HG02885 (cell line): Measurements from ENCODE around the gene SLFNL1.

Source experiments
- ATAC-seq: cut with Tn5 transposase; IDR thresholded peaks from one replicate; pipeline ENCODE4 v1.9.1; 2021; ENCODE audit warnings: mild to moderate bottlenecking; ENCODE audit not compliant: unreplicated experiment, poor library complexity

The SLFNL1 gene

DNA sequence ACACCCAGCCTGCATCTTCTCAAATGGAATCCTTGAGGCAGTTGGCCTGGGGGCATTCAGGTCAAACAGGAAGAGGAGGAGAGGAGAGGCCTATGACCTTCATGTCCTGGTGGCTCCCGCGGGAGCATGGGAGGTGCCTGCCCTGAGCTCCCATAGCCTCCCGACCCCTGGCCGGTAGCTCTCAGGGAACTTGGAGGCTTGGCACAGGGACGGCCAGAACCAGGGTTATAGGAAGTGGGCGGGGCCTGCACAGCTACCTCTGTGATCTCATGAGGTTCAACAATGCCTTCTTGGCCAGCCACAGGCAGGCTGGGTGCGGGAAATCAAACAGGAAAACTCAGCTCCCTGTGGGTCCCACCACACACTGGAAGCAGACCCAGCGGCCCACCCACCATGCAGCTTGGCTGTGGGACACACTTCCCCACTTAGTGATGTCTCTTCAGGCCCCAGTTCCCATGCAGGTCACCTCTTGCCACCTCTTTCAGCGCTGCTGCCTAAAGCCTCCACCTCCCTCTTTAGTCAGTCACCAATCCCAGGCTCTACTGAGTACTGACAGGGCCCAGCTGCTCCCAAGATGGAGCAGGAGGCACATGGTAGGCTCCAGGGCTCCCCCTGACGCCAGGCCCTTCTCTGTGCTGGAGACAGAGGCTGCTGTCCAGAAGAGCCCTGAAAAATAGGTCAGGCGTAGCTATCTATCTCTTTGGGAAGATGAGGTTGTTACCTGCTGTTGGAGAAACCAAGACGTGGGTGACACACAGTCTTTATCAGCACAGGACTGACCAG is at the start of gene SLFNL1:
SLFNL1 (minus strand) TSS at position 200 of the 783 bp plus-strand sequence. CDS start 1,065 bp downstream, outside the sequence.
- ATAC-seq: no peak

DNA sequence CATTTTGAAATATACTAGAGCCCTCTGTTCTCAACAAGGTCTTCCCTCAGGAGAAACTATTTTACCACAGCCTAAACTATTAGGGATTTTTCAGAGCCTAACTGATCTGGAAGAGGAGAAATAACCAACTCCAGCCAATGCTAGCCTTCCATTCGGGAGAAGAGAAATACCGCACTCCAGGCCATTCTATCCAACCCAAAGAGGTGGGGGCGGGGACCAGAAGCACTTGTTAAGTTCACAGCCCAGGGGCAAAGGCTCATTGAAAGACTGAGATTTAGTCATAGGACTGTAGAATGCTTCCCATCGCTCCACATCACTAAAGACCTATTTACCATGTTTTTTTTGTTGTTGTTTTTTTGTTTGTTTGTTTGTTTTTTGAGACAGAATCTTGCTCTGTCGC is 35.4 kb upstream of the SLFNL1 start:
- no peak for ATAC-seq

DNA sequence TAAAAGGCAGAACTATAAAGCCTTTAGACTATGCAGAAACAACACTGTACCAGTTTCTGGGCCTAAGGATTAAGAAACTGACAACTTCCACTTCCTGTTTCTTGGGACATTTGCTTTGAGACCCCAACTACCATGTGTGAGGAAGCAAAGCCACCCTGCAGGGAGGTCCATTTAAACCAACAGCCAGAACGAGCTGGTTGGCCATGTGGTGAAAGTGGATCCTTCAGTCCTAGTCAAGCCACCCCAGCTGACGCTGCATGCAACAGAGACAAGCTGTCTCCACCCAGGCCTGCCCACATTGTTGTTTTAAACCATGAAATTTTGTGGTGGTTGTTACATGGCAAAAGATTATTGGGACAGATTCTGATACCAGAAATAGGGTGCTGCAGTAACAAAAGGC is 31.8 kb upstream of the SLFNL1 start:
- ATAC-seq: no peak

DNA sequence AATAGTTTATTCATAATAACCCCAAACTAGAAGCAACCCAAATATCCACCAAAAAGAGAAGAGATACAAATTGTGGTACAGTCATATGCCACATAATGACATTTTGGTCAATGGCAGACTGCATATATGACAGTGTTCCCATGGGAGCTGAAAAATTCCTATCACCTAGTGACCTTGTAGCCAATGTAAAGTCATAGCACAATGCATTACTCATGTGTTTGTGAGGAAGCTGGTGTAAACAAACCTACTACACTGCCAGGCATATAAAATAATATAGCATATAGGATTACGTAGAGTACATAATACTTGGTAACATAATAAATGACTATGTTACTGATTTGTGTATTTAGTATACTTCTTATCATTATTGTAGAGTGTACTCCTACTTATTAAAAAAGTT is 29.5 kb upstream of the SLFNL1 start:
- ATAC-seq: no peak

DNA sequence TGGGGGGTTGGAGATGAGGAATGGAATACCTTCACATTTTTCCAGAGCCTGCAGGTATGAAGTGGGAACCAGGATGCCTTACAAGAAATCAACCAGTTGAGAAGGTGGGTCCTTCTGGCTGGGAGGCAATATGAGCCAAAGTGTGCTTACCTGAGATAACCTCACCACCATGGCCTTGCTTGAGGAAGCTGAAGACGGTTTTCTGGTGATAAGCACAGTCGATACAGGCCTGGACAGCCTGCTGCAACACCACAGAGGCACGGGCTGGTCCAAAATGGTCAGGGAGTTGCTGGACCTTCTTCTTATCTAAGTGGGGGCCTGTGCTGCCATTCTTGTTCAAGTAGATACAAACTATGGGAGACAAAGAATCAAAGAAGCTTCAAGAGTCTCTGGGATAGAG is 27.0 kb upstream of the SLFNL1 start:
- ATAC-seq: no peak

DNA sequence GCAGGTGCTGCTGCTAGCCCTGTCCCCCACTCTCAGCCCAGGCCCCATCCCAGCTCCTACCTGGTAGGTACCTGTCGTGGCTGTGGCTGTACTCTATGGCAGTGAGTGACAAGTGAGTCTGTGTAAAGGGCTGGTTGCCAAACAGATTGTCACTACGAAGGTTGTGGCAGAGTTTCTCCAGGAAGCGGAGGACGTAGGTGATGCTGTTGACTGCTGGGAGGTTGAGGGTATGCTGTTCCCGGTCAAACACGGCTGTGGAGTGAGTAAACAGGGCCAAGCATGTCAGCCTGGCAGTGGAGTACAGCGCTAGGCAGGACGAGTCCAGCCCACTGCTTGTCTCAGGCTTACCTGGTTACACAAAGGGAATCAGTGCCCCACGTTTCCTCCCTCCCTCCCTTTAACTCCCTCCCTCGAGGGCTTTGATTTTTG is 24.8 kb upstream of the SLFNL1 start:
- ATAC-seq: no peak

DNA sequence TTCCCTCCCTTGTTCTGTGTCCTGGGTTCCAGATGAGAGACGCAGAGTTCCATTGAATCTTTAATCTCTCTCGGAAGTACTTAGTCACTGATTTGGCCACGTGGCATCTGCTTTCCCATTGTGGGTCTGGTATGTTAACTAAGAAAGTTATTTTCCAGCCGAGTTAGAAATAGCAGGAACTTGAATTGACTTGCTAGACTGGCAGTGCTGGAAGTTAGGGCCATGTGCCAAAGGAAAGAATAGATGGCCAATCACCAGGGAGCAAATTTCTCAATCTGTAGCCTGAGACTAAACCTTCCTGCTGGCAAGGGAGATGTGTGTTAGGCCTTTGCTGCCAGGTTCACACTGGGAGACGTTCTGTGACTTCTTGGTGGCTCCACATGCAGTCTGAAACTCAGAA is 24.2 kb upstream of the SLFNL1 start:
- ATAC-seq: no peak

- no peak for ATAC-seq
Observed at GRCh38 chr1:41044187-41044586, 22.7 kb upstream of the SLFNL1 start.

DNA sequence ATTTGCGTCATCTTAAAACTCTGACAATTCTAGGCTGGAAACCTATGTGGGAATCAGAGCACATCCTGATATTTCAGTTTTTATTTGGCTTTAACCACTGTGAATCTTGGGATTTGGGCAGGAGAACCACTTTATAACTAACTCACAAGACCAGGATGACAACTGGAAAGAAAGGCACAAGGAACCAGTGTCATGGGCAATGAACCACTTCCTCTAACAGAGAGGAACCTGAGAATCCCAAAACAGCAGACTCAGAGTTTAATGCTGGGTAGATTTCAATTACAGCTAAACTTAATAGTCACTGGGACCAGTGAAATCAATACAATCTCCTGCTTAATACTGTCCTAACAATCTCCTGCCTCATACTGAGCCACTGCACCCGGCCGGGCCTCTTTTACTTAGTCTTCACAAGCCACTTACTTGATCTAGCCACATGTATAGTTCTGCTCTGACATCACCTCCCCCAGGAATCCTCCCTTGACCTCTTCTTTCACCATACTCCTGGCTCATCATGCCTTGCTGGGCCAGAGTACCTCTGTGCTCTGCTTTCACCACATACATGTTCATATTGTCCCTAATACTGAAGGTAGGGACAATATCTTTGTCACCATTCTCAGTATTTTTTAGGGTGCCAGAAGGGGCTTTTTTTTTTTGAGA is 20.2 kb upstream of the SLFNL1 start:
- no peak for ATAC-seq

GRCh38 chr1:41038110-41038509 is 16.6 kb upstream of the SLFNL1 start:
- ATAC-seq: no peak

DNA sequence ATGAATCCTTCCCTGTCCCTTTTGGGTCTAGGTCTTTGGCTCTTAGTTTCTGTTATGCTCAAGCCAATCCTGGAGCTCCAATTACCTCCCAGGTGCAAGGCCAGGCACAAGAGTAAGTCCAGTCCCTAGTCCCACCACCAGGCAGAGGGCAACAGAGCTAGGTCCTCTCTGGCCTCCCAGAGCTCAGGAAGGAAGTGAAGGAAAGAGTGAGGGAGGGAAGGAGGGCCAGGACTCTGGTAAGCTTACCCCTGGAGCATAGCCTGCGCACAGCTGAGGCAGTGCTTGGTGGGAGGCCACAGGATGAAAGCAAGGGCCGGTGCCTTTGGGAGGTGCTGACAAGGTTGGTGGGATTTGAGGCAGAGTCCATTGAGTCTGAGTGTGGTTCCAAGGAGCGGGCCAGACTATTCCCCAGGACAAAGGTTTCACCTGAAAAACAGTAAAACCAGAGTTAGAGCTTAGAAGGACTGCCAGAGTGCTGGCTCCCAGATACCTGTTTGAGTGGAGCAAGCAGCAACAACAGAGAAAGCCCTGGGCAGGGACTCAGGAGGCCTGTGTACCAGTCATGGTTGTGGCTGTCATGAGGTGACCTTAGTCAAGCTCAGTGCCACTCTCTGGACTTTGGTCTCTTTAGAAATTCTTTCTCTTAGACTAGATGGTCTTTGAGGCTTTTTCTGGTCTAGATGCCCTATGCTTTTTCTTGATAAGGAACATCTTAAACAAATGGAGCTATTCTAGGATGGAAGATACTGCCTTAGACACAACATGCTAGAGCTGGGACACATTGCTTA is 15.8 kb upstream of the SLFNL1 start:
- no peak for ATAC-seq

DNA sequence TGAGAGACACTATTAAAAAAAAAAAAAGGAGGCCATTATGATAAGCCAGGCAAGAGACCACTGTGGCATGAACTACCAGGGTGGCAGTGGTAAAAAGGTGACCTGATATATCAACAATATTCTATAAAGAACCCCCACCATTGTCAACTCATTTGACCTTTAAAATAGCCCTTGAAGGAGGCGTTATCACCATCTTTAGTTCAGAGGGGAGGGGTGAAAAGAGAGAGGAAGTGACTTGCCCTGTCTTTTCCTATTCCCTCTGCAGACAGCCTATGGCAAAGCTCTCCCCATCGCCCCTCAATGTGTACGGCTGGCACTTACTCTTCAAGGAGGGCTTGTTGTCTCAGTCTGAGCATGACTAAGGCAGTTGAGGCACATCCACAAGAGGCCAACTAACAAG is 11.7 kb upstream of the SLFNL1 start:
- no peak for ATAC-seq

DNA sequence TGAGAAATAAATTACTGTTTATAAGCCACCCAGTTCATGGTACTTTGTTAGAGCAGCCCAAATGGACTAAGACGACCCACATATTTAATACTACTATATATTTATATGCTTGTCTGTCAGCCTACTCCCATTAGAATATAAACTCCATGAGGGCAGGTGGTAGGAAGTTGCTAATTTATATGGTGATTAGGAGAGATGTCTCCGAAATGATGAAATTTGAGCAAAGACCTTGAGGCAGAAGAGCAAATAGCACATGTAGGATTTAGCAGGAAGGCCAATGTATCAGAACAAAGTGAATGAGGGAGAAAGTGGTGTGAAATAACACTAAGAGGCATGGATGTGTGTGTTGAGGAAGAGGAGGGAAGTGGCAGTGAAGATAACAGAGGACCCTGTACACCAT is 10.6 kb upstream of the SLFNL1 start:
- ATAC-seq: no peak

- ATAC-seq: no peak
Observed at GRCh38 chr1:41030872-41031616, 9.5 kb upstream of the SLFNL1 start.

- ATAC-seq: no peak
Observed at GRCh38 chr1:41028034-41028642, 6.6 kb upstream of the SLFNL1 start.

DNA sequence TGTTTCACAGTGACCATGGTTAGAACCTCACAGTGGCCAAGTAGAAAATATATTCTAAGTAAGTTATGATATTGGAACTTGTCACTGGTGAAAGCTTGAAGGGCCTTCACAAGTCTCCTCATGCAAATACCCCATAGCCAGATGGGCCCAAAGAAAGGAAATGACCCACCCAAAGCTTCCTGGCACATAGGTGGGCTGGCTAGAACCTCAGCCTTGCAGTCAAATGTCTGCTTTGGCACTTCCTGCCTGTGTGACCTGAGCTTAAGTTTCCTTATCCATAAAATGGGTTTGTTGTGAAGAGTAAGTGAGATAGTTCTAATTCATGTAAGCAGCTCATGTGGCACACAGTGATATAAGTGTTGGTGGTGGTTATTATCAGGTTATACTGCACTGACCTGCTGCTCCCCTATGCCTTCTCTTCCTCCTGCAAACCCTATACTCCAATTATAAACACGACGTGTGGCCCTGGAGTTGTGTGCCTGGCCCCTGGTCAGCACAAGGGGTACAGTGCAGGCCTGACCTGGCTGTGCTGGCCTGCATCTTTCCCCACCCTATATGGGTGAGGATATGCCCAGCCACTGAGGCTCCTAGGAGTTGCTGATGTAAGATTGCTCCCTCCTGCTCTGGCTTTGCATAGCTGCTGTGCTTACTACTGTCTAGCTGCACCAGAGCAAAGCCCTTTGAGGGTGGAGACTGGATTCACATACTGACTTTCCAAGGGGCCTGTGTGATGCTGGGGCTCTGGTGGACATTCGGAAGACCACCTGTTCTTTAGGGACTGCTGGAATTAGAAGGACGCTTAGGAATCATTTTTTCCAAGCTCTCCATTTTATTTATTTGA is 4.7 kb upstream of the SLFNL1 start:
- no peak for ATAC-seq

GRCh38 chr1:41024953-41025352 is 3.4 kb upstream of the SLFNL1 start:
- no peak for ATAC-seq

DNA sequence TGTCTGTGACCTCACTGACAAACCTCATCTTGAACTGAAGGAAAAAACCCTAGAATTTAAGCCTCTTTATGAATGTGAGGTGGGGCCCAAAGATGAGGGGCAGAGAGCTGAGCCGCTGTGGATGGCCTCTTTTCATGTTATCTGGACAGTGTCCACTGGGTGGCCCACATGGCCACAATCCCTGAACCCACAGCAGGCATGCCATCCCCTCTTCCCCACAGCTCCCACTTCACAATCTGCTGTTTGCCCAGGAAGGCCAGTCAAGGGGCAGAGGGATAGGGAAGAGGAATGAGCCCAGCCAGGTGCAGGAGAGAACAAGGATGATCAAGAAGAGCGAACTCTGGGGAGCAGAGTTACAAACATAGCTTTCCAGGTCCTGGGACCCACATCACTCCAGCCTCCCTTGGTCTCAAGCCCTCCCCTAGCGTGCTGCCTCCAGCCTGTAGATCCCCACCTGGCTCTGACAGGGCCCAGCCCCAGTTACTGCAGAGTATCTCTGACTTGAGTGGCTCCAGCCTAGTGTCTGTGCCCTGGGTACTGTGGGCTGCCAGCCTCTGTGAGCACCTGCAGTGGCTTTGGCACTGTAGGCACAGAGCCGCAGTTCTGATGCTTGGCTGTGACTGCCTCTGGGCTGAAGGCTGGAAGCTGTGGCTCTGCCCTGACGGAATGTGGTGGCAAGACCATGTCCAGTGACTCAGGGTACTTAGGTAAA is 1.9 kb upstream of the SLFNL1 start:
- no peak for ATAC-seq

- ATAC-seq: no peak
Observed at GRCh38 chr1:41022424-41022823, 899 bp upstream of the SLFNL1 start.
